Smooth muscle cell of the coronary artery (primary cell): ENCODE data around the gene CT47C1. TPM values are rescaled to one million over a fixed set of nuclear protein-coding genes. Genes with fewer than 3 reads are reported as not detected.

Experiments
- total RNA-seq: library from RNA; depleted of rRNA; stranded (reverse); fragments of >200 nt; gene quantifications from 2 replicates; pipeline ENCODE4 v1.2.3, GENCODE V29; 2014; ENCODE audit warnings: low replicate concordance

The CT47C1 gene
- not detected in 2 replicates for total RNA-seq

GRCh38 chrX:119072744-119073143 is at the start of gene CT47C1:
Gene CT47C1 (plus strand): TSS chrX:119072993. CDS start chrX:119073226, 233 bp downstream.

Other genes starting within 250 kb of the CT47C1 start
- gene ZCCHC12, start 249.2 kb upstream of the CT47C1 start, total RNA-seq = not detected in 2 replicates
- gene LONRF3, start 98.4 kb upstream of the CT47C1 start, total RNA-seq = 0.47 and 1.1 TPM in 2 replicates
- gene KIAA1210, start 54.8 kb downstream of the CT47C1 start, total RNA-seq = not detected in 2 replicates
- gene PGRMC1, start 163.3 kb downstream of the CT47C1 start, total RNA-seq = 94.2 and 106 TPM in 2 replicates